RWPE2 (cell line): ENCODE data around the gene DDX18.
A peak's percentile ranks its signal among the peaks of the same experiment; 100 is the strongest.

Experiments
- ATAC-seq: fragments of 200-7000 bp; cut with Tn5 transposase; 3 replicates; pipeline ENCODE4 v1.9.1; 2021; ENCODE audit warnings: low read depth
- DNase-seq: peaks from one replicate; pipeline ENCODE4 v3.0.0-alpha.2; 2020; ENCODE audit warnings: low spot score
- H3K27ac ChIP-seq: fragments of 450-650 bp; 2 replicates; pipeline ENCODE4 v1.5.1; 2017; ENCODE audit warnings: mild to moderate bottlenecking; ENCODE audit not compliant: poor library complexity, severe bottlenecking
- H3K27me3 ChIP-seq: fragments of 250-450 bp; sonication (Bioruptor Pico); 2 replicates; pipeline ENCODE4 v1.5.1; 2021; ENCODE audit warnings: mild to moderate bottlenecking, moderate library complexity; ENCODE audit not compliant: insufficient read depth, poor library complexity, severe bottlenecking
- H3K36me3 ChIP-seq: fragments of 250-450 bp; sonication (Bioruptor Pico); 2 replicates; pipeline ENCODE4 v1.5.1; 2020; ENCODE audit warnings: low read depth, mild to moderate bottlenecking, moderate library complexity
- H3K4me1 ChIP-seq: fragments of 250-450 bp; sonication (Bioruptor Pico); 2 replicates; pipeline ENCODE4 v1.5.1; 2021; ENCODE audit warnings: mild to moderate bottlenecking, moderate library complexity; ENCODE audit not compliant: insufficient read depth, poor library complexity, severe bottlenecking
- H3K4me3 ChIP-seq: fragments of 250-450 bp; sonication (Bioruptor Pico); 2 replicates; pipeline ENCODE4 v1.5.1; 2021; ENCODE audit warnings: mild to moderate bottlenecking, moderate library complexity; ENCODE audit not compliant: severe bottlenecking
- H3K9me3 ChIP-seq: fragments of 250-450 bp; sonication (Bioruptor Pico); 2 replicates; pipeline ENCODE4 v1.5.1; 2021; ENCODE audit warnings: mild to moderate bottlenecking, moderate library complexity; ENCODE audit not compliant: severe bottlenecking
- TF ChIP-seq, protein P1 (sequence below): fragments of 450-650 bp; IDR thresholded peaks from one replicate; pipeline ENCODE4 v1.5.1; 2017; ENCODE audit warnings: mild to moderate bottlenecking, moderate library complexity; ENCODE audit not compliant: poor library complexity, severe bottlenecking

The DDX18 gene

GRCh38 chr2:117775703-117776219 lies 38.7 kb upstream of the DDX18 start:
- TF ChIP-seq, protein P1, sequence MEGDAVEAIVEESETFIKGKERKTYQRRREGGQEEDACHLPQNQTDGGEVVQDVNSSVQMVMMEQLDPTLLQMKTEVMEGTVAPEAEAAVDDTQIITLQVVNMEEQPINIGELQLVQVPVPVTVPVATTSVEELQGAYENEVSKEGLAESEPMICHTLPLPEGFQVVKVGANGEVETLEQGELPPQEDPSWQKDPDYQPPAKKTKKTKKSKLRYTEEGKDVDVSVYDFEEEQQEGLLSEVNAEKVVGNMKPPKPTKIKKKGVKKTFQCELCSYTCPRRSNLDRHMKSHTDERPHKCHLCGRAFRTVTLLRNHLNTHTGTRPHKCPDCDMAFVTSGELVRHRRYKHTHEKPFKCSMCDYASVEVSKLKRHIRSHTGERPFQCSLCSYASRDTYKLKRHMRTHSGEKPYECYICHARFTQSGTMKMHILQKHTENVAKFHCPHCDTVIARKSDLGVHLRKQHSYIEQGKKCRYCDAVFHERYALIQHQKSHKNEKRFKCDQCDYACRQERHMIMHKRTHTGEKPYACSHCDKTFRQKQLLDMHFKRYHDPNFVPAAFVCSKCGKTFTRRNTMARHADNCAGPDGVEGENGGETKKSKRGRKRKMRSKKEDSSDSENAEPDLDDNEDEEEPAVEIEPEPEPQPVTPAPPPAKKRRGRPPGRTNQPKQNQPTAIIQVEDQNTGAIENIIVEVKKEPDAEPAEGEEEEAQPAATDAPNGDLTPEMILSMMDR = no peak
- Histone ChIP-seq H3K27me3 (peaks cover 2% of the 10 kb centered on the region), H3K4me3 (no peak overlapping the region), H3K27ac (no peak overlapping the region), H3K9me3 (no peaks in the 10 kb centered on the region), H3K4me1 (no peaks in the 10 kb centered on the region), H3K36me3 (no peaks in the 10 kb centered on the region)
- no peak for DNase-seq
- ATAC-seq = no peak

DNA sequence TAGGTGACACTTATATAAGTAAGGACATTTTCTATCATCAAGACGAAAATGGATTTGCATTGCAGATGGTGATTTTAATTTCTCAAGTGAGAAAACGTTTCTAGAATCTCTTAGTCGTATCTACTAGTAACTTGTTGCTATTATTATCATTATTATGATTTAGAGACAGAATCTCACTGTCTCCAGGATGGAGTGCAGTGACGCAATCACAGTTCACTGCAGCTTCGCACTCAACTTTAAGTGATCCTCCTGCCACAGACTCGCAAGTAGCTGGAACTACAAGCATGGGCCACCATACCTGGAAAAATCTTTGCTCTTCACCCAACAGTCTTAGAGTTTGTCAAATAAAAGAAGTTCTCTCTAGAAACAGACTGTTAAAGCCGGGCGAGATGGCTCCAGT lies 37.6 kb upstream of the DDX18 start:
- TF ChIP-seq, protein P1 = no peak
- no peak for ATAC-seq
- Histone ChIP-seq H3K9me3 (no peaks in the 10 kb centered on the region), H3K36me3 (no peaks in the 10 kb centered on the region), H3K4me1 (no peaks in the 10 kb centered on the region), H3K4me3 (no peak overlapping the region), H3K27me3 (no peaks in the 10 kb centered on the region), H3K27ac (no peak overlapping the region)
- no peak for DNase-seq

DNA sequence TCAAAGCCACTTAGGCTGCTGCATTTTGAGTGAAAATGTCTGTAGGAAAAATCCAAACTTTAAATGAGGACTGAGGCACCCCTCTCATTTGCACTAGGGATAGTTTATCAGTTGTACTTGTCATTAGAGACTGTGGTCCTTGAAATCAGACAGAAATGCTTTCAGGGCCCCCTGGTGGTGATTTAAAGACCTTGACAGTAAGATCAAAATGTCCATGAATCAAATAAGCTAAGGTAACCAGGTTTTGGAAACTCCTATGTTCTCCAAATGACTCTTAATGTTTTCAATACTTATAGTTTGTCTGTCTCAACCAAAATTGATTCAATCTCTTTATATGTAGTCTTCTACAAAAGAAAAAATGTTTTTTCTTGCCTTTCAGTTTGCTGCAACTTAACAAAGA lies 28.8 kb upstream of the DDX18 start:
- DNase-seq (no peak), ATAC-seq (no peak)
- H3K27me3 ChIP-seq = no peaks in the 10 kb centered on the region
- no peak overlapping the region for H3K4me3 ChIP-seq
- H3K36me3 ChIP-seq = no peaks in the 10 kb centered on the region
- no peak overlapping the region for H3K27ac ChIP-seq
- TF ChIP-seq, protein P1 = peak; percentile 82
- no peaks in the 10 kb centered on the region for H3K4me1 ChIP-seq
- H3K9me3 ChIP-seq = no peaks in the 10 kb centered on the region

DNA sequence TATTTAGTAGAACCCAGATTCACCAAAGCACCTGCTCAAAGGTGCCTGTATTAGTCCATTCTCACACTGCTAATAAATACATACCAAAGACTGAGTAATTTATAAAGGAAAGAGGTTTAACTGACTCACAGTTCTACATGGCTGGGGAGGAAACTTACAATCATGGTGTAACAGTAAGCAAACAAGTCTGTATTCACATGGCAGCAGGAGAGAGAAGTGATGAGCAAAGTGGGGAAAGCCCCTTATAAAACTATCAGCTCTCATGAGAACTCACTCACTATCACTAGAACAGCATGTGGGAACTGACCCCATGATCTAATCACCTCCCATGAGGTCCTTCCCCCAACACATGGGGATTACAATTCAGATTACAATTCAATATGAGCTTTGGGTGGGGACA lies 28.0 kb upstream of the DDX18 start:
- H3K9me3 ChIP-seq = no peaks in the 10 kb centered on the region
- ATAC-seq (no peak), DNase-seq (no peak)
- H3K4me1 ChIP-seq = no peaks in the 10 kb centered on the region
- no peaks in the 10 kb centered on the region for H3K36me3 ChIP-seq
- H3K4me3 ChIP-seq = no peak overlapping the region
- H3K27me3 ChIP-seq = no peaks in the 10 kb centered on the region
- TF ChIP-seq, protein P1 = no peak
- H3K27ac ChIP-seq = no peak overlapping the region

DNA sequence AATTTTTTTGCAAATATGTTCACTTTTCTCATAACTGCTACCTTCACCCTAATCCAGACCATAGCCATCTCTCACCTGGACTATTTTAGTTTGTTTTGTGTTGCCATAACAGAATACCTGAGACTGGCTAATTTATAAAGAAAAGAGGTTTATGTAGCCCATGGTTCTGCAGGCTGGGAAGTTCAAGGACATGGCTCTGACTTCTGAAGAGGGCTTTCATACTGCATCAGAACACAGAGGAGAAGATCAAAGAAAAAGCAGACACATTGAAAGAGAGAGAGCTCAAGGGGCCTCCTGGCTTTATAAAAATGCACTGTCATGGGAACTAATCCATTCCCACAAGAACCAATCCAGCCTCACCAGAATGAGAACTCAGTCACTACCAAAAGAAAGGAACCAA lies 25.0 kb upstream of the DDX18 start:
- peaks cover 3% of the 10 kb centered on the region for H3K27me3 ChIP-seq
- no peak for ATAC-seq
- H3K27ac ChIP-seq = no peak overlapping the region
- no peaks in the 10 kb centered on the region for H3K9me3 ChIP-seq
- TF ChIP-seq, protein P1 = no peak
- no peak for DNase-seq
- no peaks in the 10 kb centered on the region for H3K36me3 ChIP-seq
- no peaks in the 10 kb centered on the region for H3K4me1 ChIP-seq
- no peak overlapping the region for H3K4me3 ChIP-seq
